Measurements from ENCODE around the gene PRRC2C.
"Not testable (repeated sequence)": the region's sequence is repeated elsewhere in the genome, so short reads cannot be mapped to it uniquely, and the experiment has no call there.

PRRC2C gene

DNA sequence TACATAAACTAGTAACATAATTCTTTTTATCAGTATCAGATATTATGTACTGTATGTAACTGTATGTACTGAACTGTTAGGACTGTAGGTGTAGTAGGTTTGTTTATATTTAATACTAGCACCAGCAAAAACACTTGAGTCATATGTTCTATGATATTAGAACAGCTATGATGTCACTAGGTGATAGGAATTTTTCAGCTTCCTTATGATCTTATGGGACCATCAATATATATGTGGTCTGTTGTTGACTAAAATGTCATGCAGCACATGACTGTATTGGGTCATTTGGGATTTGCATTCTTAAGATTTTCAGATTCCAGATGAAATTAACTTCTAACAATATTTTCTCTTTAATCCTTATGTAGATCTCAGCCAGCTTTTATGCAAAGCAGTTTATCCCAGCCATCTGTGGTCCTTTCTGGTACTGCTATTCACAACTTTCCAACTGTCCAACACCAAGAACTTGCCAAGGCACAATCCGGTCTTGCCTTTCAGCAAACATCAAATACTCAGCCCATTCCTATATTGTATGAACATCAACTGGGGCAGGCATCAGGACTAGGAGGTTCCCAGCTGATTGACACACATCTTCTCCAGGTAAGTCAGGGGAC lies 98.4 kb downstream of the PRRC2C start:
- DNase-seq (ENCODE audit: low read depth, low spot score) = no peak

- no peak for DNase-seq (ENCODE audit: low read depth, low spot score)
Observed at GRCh38 chr1:171585715-171586114, 100.4 kb downstream of the PRRC2C start.

DNA sequence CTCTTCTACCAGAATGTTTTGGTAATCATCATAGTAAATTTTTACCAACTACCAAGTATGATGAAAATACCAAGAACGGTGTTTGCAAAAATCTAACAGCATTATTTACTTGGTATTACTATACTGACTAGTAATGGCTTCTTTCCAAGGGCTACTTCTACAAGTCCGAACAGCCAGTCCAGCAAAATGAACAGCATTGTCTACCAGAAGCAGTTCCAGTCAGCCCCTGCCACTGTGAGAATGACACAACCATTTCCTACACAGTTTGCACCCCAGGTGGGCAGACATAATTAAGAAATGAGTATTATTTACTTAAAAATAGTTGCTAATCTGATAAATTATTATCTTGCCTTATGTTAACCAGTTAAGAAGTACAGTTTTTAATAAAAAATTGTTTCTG lies 102.9 kb downstream of the PRRC2C start:
- DNase-seq (ENCODE audit: low read depth, low spot score) = no peak

DNA sequence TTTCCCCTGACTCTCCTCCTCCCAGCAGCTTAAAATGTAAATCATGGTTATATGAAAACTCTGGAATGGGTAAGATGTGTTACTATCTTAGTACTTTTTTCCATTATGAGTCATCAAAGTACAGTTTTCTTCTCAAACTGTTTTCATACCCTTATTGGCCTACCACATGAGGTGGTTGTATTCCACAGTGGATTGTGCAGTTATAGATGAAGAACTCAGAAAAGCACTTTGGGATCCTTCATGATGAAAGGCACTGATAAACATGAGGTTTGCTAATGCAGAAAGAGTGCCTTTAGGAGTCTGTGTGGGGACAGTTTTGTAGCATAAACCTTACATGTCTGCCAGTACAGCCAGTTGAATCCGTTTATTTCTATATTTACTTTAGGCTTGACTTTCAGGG lies 104.7 kb downstream of the PRRC2C start:
- peak; percentile 24 for DNase-seq (ENCODE audit: low read depth, low spot score)

- peak; percentile 24 for DNase-seq (ENCODE audit: low read depth, low spot score)
Observed at GRCh38 chr1:171595324-171595723, 110.0 kb downstream of the PRRC2C start.

GRCh38 chr1:171596119-171596518 lies 110.8 kb downstream of the PRRC2C start:
- no peak for DNase-seq (ENCODE audit: low read depth, low spot score)

- no peak for DNase-seq (ENCODE audit: low read depth, low spot score)
Observed at GRCh38 chr1:171596705-171597104, 111.4 kb downstream of the PRRC2C start.

- no peak for DNase-seq (ENCODE audit: low read depth, low spot score)
Observed at GRCh38 chr1:171597203-171597602, 111.9 kb downstream of the PRRC2C start.

GRCh38 chr1:171600310-171600709 lies 115.0 kb downstream of the PRRC2C start:
- not testable (repeated sequence) for DNase-seq (ENCODE audit: low read depth, low spot score)

- no peak for DNase-seq (ENCODE audit: low read depth, low spot score)
Observed at GRCh38 chr1:171600862-171601261, 115.5 kb downstream of the PRRC2C start.

- not testable (repeated sequence) for DNase-seq (ENCODE audit: low read depth, low spot score)
Observed at GRCh38 chr1:171603042-171603441, 117.7 kb downstream of the PRRC2C start.

DNA sequence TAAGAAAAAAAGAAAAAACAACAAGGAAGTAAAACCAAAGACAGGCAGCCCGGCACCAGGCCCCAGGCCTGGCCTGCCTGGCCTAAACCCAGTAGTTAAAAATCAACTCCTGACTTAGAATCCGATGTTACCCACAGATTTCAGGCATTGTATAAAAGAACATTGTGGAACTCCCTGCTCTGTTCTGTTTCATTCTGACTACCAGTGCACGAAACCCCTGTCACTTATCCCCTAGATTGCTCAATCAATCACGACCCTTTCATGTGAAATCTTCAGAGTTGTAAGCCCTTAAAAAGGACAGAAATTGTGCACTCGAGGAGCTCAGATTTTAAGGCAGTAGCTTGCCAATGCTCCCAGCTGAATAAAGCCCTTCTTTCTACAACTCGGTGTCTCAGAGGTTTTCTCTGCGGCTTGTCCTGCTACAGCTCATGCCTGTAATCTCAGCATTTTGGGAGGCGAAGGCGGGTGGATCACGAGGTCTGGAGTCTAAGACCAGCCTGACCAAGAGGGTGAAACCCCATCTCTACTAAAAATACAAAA lies 121.1 kb downstream of the PRRC2C start:
- DNase-seq (ENCODE audit: low read depth, low spot score) = no peak

DNA sequence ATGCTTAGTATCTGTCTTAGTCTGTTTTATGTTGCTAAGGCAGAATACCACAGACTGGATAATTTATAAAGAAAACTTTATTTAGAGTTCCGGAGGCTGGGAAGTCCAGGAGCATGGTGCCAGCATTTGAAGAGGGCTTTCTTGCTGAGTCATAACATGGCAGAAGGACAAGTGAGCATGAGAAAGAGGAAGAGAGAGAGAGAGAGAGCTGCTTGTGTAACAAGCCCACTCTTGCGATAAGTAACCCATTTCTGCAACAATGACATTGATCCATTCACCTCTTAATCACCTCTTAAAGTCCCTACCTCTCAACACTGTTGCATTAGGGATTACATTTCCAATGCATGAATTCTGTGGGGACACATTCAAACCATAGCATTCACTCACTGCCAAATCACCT lies 125.1 kb downstream of the PRRC2C start:
- peak; percentile 28 for DNase-seq (ENCODE audit: low read depth, low spot score)

- no peak for DNase-seq (ENCODE audit: low read depth, low spot score)
Observed at GRCh38 chr1:171611306-171611705, 126.0 kb downstream of the PRRC2C start.

DNA sequence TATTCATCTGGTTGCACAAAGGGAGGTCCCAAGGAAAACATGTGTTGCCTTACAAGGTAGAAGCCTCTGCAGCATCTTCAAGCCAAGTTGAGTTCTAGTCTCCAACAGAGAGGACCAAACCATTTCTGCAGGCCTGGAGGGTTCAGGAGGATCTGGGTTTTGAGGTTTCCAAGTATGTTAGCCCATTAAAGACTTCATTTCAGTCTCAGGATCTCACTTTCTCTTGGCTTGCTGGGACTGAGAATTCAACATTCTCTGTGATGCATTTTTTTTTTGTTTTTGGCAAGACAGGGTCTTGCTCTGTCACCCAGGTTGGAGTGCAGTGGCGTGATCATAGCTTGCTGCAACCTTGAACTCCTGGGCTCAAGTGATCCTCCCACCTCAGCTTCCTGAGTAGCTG lies 128.0 kb downstream of the PRRC2C start:
- no peak for DNase-seq (ENCODE audit: low read depth, low spot score)

DNA sequence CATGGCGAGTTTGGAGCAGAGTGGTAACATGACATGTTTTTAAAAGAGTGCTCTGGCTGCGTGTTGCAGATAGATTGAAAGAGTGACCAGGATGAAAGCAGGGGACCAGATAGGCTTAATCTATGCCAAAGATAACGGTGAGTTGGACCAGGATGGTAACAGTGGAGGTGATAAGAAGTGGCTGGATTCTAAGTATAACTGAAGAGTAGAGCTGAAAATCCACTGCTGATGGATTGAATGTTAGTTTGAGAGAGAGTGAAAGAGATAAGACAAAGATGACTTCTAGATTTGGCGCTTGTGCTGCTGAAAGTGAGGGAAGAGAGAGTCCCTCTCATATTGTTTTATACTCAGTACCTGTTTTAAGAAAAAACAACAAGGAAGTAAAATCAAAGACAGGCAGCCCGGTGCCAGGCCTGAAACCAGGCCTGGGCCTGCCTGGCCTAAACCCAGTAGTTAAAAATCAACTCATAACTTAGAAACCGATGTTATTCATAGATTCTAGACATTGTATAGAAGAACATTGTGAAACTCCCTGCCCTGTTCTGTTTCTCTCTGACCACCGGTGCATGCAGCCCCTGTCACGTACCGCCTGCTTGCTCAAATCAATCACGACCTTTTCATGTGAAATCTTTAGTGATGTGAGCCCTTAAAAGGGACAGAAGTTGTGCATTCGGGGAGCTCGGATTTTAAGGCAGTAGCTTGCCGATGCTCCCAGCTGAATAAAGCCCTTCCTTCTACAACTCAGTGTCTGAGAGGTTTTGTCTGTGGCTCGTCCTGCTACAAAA lies 130.0 kb downstream of the PRRC2C start:
- not testable (repeated sequence) for DNase-seq (ENCODE audit: low read depth, low spot score)

GRCh38 chr1:171616586-171616985 lies 131.3 kb downstream of the PRRC2C start:
- no peak for DNase-seq (ENCODE audit: low read depth, low spot score)

DNA sequence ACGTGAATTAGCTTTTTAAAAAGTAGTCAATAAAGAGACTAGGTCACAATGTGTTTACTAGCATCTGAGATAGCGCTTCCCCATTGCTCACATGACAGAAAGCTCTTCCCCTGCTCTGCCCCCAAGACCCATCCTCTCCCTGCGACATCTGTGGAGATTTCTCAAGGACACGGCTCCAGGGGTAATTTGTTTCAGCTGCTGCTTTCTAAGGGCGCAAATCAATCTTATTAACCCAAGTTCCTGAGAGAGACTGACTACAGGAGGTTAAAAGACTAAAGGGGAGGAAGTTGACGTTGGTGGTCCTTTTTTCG lies 136.8 kb downstream of the PRRC2C start, which contains the start of gene MYOCOS:
Gene MYOCOS, plus strand, starts transcription at position 92 of the 311 bp plus-strand sequence. CDS start 1,641 bp downstream, outside the sequence.
- DNase-seq (ENCODE audit: low read depth, low spot score) = no peak

DNA sequence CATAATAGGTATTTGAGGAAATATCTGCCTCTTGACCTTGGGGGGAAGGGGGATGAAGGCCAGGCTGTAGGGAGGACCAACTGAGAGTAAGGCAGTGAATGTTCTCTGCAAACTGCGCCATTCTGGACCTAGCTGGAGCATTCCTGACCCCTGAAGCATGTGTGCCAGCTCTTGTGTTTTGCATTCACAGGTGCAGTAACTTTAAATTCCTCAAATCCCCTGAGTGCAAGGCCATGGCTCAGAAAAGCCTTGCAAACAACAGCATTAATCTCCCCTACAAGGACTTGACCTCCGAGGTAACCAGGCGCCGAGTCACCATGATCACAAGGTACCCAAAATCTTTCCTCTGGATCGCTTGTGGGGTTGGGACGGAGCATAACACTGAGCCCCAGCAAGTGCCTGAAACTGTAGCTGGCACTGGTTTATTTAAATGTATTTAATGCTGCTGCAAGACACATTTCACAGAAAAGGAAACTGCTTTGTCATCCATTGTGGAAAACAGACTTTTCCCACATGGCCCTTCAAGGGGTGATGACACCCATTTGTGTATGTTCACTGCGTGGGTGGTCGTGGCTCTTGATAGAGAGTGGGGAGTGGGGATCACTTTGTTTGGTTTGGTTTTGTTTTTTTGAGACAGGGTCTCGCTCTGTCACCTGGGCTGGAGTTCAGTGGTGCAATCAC lies 138.5 kb downstream of the PRRC2C start:
- DNase-seq (ENCODE audit: low read depth, low spot score) = no peak

GRCh38 chr1:171625225-171625624 lies 139.9 kb downstream of the PRRC2C start:
- DNase-seq (ENCODE audit: low read depth, low spot score) = no peak

DNA sequence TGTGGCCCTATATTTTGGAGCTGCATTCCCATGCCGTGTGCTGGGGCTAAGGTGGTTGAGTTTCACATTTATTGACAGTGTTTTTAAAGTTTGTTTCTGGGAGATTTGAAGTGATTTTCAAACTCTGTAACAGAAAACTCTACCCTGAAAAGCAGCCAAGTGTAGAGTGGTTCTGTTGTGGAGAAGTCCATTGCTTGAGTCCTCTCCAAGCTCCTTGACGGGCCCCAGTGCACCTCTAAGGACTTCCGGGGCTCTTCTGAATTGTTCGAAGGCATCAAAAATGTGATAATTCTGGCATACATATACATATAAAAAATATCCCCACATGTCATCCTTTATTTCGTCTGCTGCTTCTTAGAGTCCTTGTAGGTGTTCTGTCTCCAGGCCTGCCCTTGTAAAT lies 141.7 kb downstream of the PRRC2C start:
- DNase-seq (ENCODE audit: low read depth, low spot score) = no peak

DNA sequence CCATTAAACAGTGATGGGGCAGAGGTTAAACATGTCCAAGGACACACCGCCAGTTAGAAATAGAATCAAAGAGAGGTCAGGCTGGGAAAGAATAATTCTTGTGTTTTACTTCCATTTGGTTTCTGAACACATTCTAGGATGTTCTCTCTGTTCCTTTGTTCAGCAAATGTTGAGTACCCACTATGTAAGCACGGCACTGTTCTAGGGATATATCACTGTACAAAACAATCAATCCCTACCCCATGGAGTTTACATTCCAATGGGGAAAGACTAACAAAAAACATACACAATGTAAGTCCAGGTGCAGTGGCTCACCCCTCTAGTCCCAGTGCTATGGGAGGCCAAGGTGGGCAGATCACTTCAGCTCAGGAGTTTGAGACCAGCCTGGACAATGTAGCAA lies 142.9 kb downstream of the PRRC2C start:
- DNase-seq (ENCODE audit: low read depth, low spot score) = no peak

GRCh38 chr1:171635661-171636060 lies 150.3 kb downstream of the PRRC2C start:
- no peak for DNase-seq (ENCODE audit: low read depth, low spot score)
